DND-41 (cell line): ENCODE results near the gene HVCN1.

Source experiments
- CTCF ChIP-seq: IDR thresholded peaks from 2 replicates; pipeline ENCODE4 v1.5.1; 2012; ENCODE audit warnings: borderline replicate concordance, low read length, moderate library complexity, mild to moderate bottlenecking; ENCODE audit not compliant: poor library complexity, severe bottlenecking; ENCODE audit errors: extremely low read depth
- EZH2 ChIP-seq: IDR thresholded peaks from 3 replicates; pipeline ENCODE4 v1.6.1; 2012; ENCODE audit warnings: borderline replicate concordance, low read depth, mild to moderate bottlenecking, moderate library complexity, low read length, inconsistent platforms; ENCODE audit not compliant: severe bottlenecking

- TF ChIP-seq CTCF (no peak), EZH2 (no peak)
Observed at GRCh38 chr12:110637869-110638441, 51.0 kb downstream of the HVCN1 start.
